Epithelial cell of esophagus (primary cell): ENCODE data around the gene PTK6.
"Not testable (repeated sequence)": the region's sequence is repeated elsewhere in the genome, so short reads cannot be mapped to it uniquely, and the experiment has no call there.

ENCODE experiments used
- DNase-seq: peaks from one replicate; pipeline ENCODE4 v3.0.0; 2010; ENCODE audit warnings: low read depth
- H3K4me3 ChIP-seq: 2 replicates; pipeline ENCODE4 v1.5.1; 2011; ENCODE audit warnings: mild to moderate bottlenecking, low read length, control low read depth
- CTCF ChIP-seq: IDR thresholded peaks from 2 replicates; pipeline ENCODE4 v1.5.1; 2011; ENCODE audit warnings: low read depth, mild to moderate bottlenecking, low read length, control low read depth, inconsistent platforms; ENCODE audit not compliant: insufficient read depth; ENCODE audit errors: missing control alignments

Gene PTK6

GRCh38 chr20:63572788-63573646 lies 35.8 kb upstream of the PTK6 start:
- H3K4me3 ChIP-seq, result peak overlapping the region; percentile 81
- DNase-seq, result no peak
- TF ChIP-seq CTCF, result no peak

- no peak overlapping the region for H3K4me3 ChIP-seq
- DNase-seq, result no peak
- no peak for TF ChIP-seq CTCF
These were observed 35.1 kb upstream of the PTK6 start for GRCh38 chr20:63572071-63572787.

GRCh38 chr20:63571087-63571478 lies 33.9 kb upstream of the PTK6 start:
- DNase-seq, H3K4me3 ChIP-seq: not testable (repeated sequence)

- DNase-seq, result no peak
- TF ChIP-seq CTCF, result no peak
- H3K4me3 ChIP-seq, result no peak overlapping the region
These were observed 33.3 kb upstream of the PTK6 start for GRCh38 chr20:63570281-63571086.

- DNase-seq, result no peak
- no peak overlapping the region for H3K4me3 ChIP-seq
- no peak for TF ChIP-seq CTCF
These were observed 32.1 kb upstream of the PTK6 start for GRCh38 chr20:63568986-63569949.

GRCh38 chr20:63568170-63568981 lies 31.2 kb upstream of the PTK6 start:
- no peak overlapping the region for H3K4me3 ChIP-seq
- DNase-seq, result no peak
- TF ChIP-seq CTCF, result no peak
